ENCODE measurements around the gene RREB1.
A peak's percentile ranks its signal among the peaks of the same experiment; 100 is the strongest.

The RREB1 gene

GRCh38 chr6:7107578-7108195, at the start of gene RREB1:
Gene RREB1 (plus strand): TSS chr6:7107961. CDS start chr6:7181912, 73,951 bp downstream.
- no peaks in the 10 kb centered on the region for H3K36me3 ChIP-seq (ENCODE audit: control insufficient read depth, insufficient read depth, low read length)
- no peaks in the 10 kb centered on the region for H3K9me3 ChIP-seq (ENCODE audit: control insufficient read depth, insufficient read depth, low read length)
- H3K27ac ChIP-seq (ENCODE audit: low read length), result no peak within 1 kb of the TSS
- peak within 1 kb of the TSS; percentile 79 for H3K4me3 ChIP-seq (ENCODE audit: low read length)
- WGBS (ENCODE audit: insufficient coverage, insufficient read length), result no CpG with 5 or more reads among the region's 59 CpGs
- no peak for DNase-seq (ENCODE audit: low read depth, low spot score)
- H3K27me3 ChIP-seq (ENCODE audit: control insufficient read depth, insufficient read depth, low read length), result no peaks in the 10 kb centered on the region
- H3K4me1 ChIP-seq (ENCODE audit: control insufficient read depth, insufficient read depth, low read length), result 0 out of 2 replicates have a peak, but pooled peaks cover under 1% of the 10 kb centered on the region

- Histone ChIP-seq H3K9me3 (ENCODE audit: control insufficient read depth, insufficient read depth, low read length) (no peaks in the 10 kb centered on the region), H3K27me3 (ENCODE audit: control insufficient read depth, insufficient read depth, low read length) (no peaks in the 10 kb centered on the region), H3K27ac (ENCODE audit: low read length) (no peak overlapping the region), H3K4me1 (ENCODE audit: control insufficient read depth, insufficient read depth, low read length) (no peaks in the 10 kb centered on the region), H3K4me3 (ENCODE audit: low read length) (no peak overlapping the region), H3K36me3 (ENCODE audit: control insufficient read depth, insufficient read depth, low read length) (no peaks in the 10 kb centered on the region)
- DNase-seq (ENCODE audit: low read depth, low spot score), result no peak
- no CpG with 5 or more reads among the region's 4 CpGs for WGBS (ENCODE audit: insufficient coverage, insufficient read length)
These were observed 49.4 kb upstream of the RREB1 start for GRCh38 chr6:7058250-7058923.

GRCh38 chr6:7060769-7061516, 46.8 kb upstream of the RREB1 start:
- no peak overlapping the region for H3K27ac ChIP-seq (ENCODE audit: low read length)
- no peak overlapping the region for H3K4me3 ChIP-seq (ENCODE audit: low read length)
- no CpG with 5 or more reads among the region's 6 CpGs for WGBS (ENCODE audit: insufficient coverage, insufficient read length)
- no peaks in the 10 kb centered on the region for H3K27me3 ChIP-seq (ENCODE audit: control insufficient read depth, insufficient read depth, low read length)
- H3K36me3 ChIP-seq (ENCODE audit: control insufficient read depth, insufficient read depth, low read length), result no peaks in the 10 kb centered on the region
- DNase-seq (ENCODE audit: low read depth, low spot score), result no peak
- H3K4me1 ChIP-seq (ENCODE audit: control insufficient read depth, insufficient read depth, low read length), result no peaks in the 10 kb centered on the region
- no peaks in the 10 kb centered on the region for H3K9me3 ChIP-seq (ENCODE audit: control insufficient read depth, insufficient read depth, low read length)

- WGBS (ENCODE audit: insufficient coverage, insufficient read length), result no CpG with 5 or more reads among the region's 11 CpGs
- no peak for DNase-seq (ENCODE audit: low read depth, low spot score)
- H3K4me1 ChIP-seq (ENCODE audit: control insufficient read depth, insufficient read depth, low read length), result no peaks in the 10 kb centered on the region
These were observed 45.2 kb upstream of the RREB1 start for GRCh38 chr6:7062451-7063162.

GRCh38 chr6:7067305-7067704, 40.5 kb upstream of the RREB1 start:
- Histone ChIP-seq H3K27me3 (ENCODE audit: control insufficient read depth, insufficient read depth, low read length) (no peaks in the 10 kb centered on the region), H3K9me3 (ENCODE audit: control insufficient read depth, insufficient read depth, low read length) (no peaks in the 10 kb centered on the region; the same call in 1 of the 2 replicates), H3K36me3 (ENCODE audit: control insufficient read depth, insufficient read depth, low read length) (no peaks in the 10 kb centered on the region), H3K4me1 (ENCODE audit: control insufficient read depth, insufficient read depth, low read length) (no peaks in the 10 kb centered on the region), H3K27ac (ENCODE audit: low read length) (no peak overlapping the region), H3K4me3 (ENCODE audit: low read length) (no peak overlapping the region)
- no CpG with 5 or more reads among the region's 3 CpGs for WGBS (ENCODE audit: insufficient coverage, insufficient read length)
- DNase-seq (ENCODE audit: low read depth, low spot score), result no peak

More at GRCh38 chr6:7062451-7063162, 45.2 kb upstream of the RREB1 start:
- no peak overlapping the region for H3K4me3 ChIP-seq (ENCODE audit: low read length)
- H3K27me3 ChIP-seq (ENCODE audit: control insufficient read depth, insufficient read depth, low read length), result no peaks in the 10 kb centered on the region
- no peaks in the 10 kb centered on the region for H3K36me3 ChIP-seq (ENCODE audit: control insufficient read depth, insufficient read depth, low read length)
- no peak overlapping the region for H3K27ac ChIP-seq (ENCODE audit: low read length)
- H3K9me3 ChIP-seq (ENCODE audit: control insufficient read depth, insufficient read depth, low read length), result no peaks in the 10 kb centered on the region

- H3K27ac ChIP-seq (ENCODE audit: low read length), result no peak overlapping the region
- no peak overlapping the region for H3K4me3 ChIP-seq (ENCODE audit: low read length)
- no peak for DNase-seq (ENCODE audit: low read depth, low spot score)
- H3K9me3 ChIP-seq (ENCODE audit: control insufficient read depth, insufficient read depth, low read length), result no peaks in the 10 kb centered on the region; the same call in 1 of the 2 replicates
- no peaks in the 10 kb centered on the region for H3K4me1 ChIP-seq (ENCODE audit: control insufficient read depth, insufficient read depth, low read length)
- H3K27me3 ChIP-seq (ENCODE audit: control insufficient read depth, insufficient read depth, low read length), result no peaks in the 10 kb centered on the region
- no peaks in the 10 kb centered on the region for H3K36me3 ChIP-seq (ENCODE audit: control insufficient read depth, insufficient read depth, low read length)
- no CpG with 5 or more reads among the region's 2 CpGs for WGBS (ENCODE audit: insufficient coverage, insufficient read length)
These were observed 36.4 kb upstream of the RREB1 start for GRCh38 chr6:7071405-7071804.

- H3K9me3 ChIP-seq (ENCODE audit: control insufficient read depth, insufficient read depth, low read length), result no peaks in the 10 kb centered on the region; the same call in 1 of the 2 replicates
- no peaks in the 10 kb centered on the region for H3K36me3 ChIP-seq (ENCODE audit: control insufficient read depth, insufficient read depth, low read length)
- H3K4me3 ChIP-seq (ENCODE audit: low read length), result no peak overlapping the region
- no peak for DNase-seq (ENCODE audit: low read depth, low spot score)
- H3K27ac ChIP-seq (ENCODE audit: low read length), result no peak overlapping the region
- H3K4me1 ChIP-seq (ENCODE audit: control insufficient read depth, insufficient read depth, low read length), result no peaks in the 10 kb centered on the region
- no peaks in the 10 kb centered on the region for H3K27me3 ChIP-seq (ENCODE audit: control insufficient read depth, insufficient read depth, low read length)
- WGBS (ENCODE audit: insufficient coverage, insufficient read length), result no CpG with 5 or more reads among the region's 10 CpGs
These were observed 34.5 kb upstream of the RREB1 start for GRCh38 chr6:7073082-7073820.

GRCh38 chr6:7073821-7074525, 33.8 kb upstream of the RREB1 start:
- Histone ChIP-seq H3K4me3 (ENCODE audit: low read length) (no peak overlapping the region), H3K36me3 (ENCODE audit: control insufficient read depth, insufficient read depth, low read length) (no peaks in the 10 kb centered on the region), H3K4me1 (ENCODE audit: control insufficient read depth, insufficient read depth, low read length) (no peaks in the 10 kb centered on the region), H3K9me3 (ENCODE audit: control insufficient read depth, insufficient read depth, low read length) (no peaks in the 10 kb centered on the region; the same call in 1 of the 2 replicates), H3K27ac (ENCODE audit: low read length) (no peak overlapping the region), H3K27me3 (ENCODE audit: control insufficient read depth, insufficient read depth, low read length) (no peaks in the 10 kb centered on the region)
- DNase-seq (ENCODE audit: low read depth, low spot score), result no peak
- no CpG with 5 or more reads among the region's 9 CpGs for WGBS (ENCODE audit: insufficient coverage, insufficient read length)

- DNase-seq (ENCODE audit: low read depth, low spot score), result no peak
- Histone ChIP-seq H3K4me1 (ENCODE audit: control insufficient read depth, insufficient read depth, low read length) (no peaks in the 10 kb centered on the region), H3K27ac (ENCODE audit: low read length) (no peak overlapping the region), H3K27me3 (ENCODE audit: control insufficient read depth, insufficient read depth, low read length) (no peaks in the 10 kb centered on the region), H3K4me3 (ENCODE audit: low read length) (no peak overlapping the region), H3K9me3 (ENCODE audit: control insufficient read depth, insufficient read depth, low read length) (no peaks in the 10 kb centered on the region; the same call in 1 of the 2 replicates), H3K36me3 (ENCODE audit: control insufficient read depth, insufficient read depth, low read length) (no peaks in the 10 kb centered on the region)
- WGBS (ENCODE audit: insufficient coverage, insufficient read length), result no CpG with 5 or more reads among the region's 3 CpGs
These were observed 32.9 kb upstream of the RREB1 start for GRCh38 chr6:7074870-7075269.
